A172 (cell line): ENCODE results near the gene TRUB1. TPM values are rescaled to one million over a fixed set of nuclear protein-coding genes. Genes with fewer than 3 reads are reported as not detected.
A peak's percentile ranks its signal among the peaks of the same experiment; 100 is the strongest.
"Not testable (repeated sequence)": the region's sequence is repeated elsewhere in the genome, so short reads cannot be mapped to it uniquely, and the experiment has no call there.

Source experiments
- DNase-seq: peaks from one replicate; pipeline ENCODE4 v3.0.0-alpha.2; 2015; ENCODE audit warnings: low spot score
- total RNA-seq: library from RNA; depleted of rRNA; stranded (reverse); fragments of >200 nt; shearing (Covaris generic); gene quantifications from 2 replicates; pipeline ENCODE4 v1.2.3, GENCODE V29; 2014; rRNA removed

The TRUB1 gene
- total RNA-seq: 57.0 and 63.4 TPM in 2 replicates

GRCh38 chr10:114937962-114938855 lies at the start of gene TRUB1:
TRUB1 (plus strand) TSS chr10:114938195; CDS start chr10:114938254, 59 bp downstream.
- peak; percentile 92 for DNase-seq

- peak; percentile 47 for DNase-seq
Observed at GRCh38 chr10:114893251-114893650, 44.7 kb upstream of the TRUB1 start.

DNA sequence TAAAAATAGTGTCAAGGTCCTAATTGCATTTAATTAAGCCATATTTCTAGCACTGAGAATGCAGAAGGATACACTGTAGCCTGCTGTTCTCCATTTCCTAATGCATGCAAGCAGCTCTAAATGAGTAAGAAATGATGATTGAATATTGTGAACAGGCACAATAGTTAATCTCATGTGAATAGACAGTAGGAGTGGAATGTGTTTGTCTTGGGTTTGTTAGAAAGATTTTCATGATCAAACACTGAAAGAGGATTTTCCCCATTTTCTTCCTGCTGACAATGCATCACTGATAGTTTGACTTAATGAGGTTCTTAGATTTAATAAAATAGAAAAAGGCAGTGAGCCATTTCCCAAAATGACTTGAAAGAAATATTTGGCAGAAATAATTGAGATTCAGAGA lies 43.1 kb upstream of the TRUB1 start:
- DNase-seq: no peak

DNA sequence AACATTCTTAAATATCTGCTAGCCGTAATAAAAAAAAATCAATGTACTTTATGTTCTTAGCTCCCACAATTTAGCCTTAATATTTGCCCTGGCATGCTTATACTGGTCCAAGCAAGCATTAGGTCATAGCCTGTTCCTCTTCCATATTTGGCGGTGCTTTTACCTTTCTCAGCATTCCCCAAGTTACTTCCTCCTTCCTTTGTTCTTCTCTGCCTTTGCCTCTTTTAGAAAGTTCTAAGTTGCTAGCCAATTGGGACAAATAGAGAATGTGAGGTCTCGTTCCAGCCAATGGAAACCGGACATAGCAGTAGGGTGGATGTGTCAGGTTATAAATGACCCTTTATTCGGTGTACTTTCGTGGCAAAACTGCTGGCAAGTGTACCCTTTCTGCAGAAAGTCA lies 41.0 kb upstream of the TRUB1 start:
- not testable (repeated sequence) for DNase-seq

DNA sequence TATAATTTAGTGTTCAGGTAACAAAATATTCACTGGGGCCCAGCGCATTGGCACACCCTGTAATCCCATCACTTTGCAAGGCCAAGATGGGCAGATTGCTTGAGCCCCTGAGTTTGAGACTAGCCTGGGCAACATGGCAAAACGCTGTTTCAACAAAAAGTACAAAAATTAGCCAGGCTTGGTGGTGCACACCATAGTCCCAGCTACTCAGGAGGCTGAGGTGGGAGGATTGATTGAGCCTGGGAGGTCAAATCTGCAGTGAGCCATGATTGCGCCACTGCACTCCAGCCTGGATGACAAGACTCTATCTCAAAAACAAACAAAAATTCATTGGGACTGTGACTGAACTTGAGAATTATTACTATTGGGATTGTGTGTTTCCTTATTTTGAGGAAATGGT lies 40.4 kb upstream of the TRUB1 start:
- DNase-seq: no peak

DNA sequence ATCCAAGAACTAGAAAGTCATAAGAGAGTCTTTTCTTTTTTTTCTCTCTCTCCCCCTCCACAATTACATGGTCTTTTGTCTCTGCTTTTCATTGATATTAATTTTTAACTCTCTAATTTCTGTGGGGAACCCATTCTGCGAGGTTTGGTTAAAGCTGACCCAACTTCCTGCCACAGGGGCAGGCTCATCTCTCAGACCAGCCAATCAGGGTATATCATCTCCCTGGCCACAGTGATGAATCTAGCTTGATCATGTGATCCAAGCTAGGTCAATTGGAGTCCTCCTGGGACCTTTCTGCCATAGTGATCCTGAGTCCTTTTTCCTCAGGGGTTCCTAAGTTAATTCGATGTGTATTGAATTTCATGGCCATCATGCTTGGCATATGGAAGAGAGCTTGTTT lies 38.0 kb upstream of the TRUB1 start:
- no peak for DNase-seq

GRCh38 chr10:114900658-114901057 lies 37.3 kb upstream of the TRUB1 start:
- no peak for DNase-seq

- peak; percentile 52 for DNase-seq
Observed at GRCh38 chr10:114902151-114902550, 35.8 kb upstream of the TRUB1 start.

GRCh38 chr10:114905450-114905849 lies 32.5 kb upstream of the TRUB1 start:
- peak; percentile 63 for DNase-seq

DNA sequence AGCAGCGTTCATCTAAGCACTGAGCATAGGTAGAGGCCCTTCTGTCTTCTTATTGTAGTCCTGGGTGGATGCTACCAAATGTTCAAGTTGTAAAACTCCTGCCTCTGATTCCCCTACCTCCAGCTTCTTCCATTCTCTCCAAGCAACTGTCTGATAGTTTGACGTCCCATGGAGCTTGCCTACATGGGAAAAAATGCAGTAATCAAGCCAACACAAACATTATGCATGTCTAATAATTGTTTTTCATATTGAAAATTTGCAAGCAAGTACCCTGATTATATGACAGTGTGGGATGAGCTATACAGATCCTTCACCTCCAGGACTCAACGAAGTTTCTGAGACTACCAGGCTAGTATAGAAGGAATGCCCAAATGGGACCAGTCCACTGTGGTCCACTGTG lies 31.0 kb upstream of the TRUB1 start:
- no peak for DNase-seq

DNA sequence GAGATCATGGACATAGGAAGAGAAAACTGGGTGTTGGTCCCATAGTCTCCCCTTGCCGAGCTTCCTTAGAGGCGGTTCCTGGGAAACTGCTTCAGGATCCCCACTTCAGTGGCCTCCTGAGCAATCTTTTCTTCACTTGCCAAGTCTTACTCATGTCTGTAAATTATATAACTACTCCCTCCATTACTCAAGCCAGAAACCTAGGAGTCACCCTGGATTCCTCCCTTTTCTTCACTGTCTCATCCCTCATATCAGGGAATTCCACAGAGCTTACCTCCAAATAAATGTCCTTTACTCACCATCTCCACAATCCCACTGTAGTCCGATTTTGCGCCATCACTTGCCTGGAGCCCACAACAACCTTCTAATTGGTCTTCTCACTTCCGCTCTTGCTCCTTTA lies 29.1 kb upstream of the TRUB1 start:
- peak; percentile 69 for DNase-seq

GRCh38 chr10:114911052-114911711 lies 26.8 kb upstream of the TRUB1 start:
- no peak for DNase-seq

GRCh38 chr10:114911801-114912469 lies 26.1 kb upstream of the TRUB1 start:
- DNase-seq: no peak

GRCh38 chr10:114912470-114912859 lies 25.5 kb upstream of the TRUB1 start:
- no peak for DNase-seq

DNA sequence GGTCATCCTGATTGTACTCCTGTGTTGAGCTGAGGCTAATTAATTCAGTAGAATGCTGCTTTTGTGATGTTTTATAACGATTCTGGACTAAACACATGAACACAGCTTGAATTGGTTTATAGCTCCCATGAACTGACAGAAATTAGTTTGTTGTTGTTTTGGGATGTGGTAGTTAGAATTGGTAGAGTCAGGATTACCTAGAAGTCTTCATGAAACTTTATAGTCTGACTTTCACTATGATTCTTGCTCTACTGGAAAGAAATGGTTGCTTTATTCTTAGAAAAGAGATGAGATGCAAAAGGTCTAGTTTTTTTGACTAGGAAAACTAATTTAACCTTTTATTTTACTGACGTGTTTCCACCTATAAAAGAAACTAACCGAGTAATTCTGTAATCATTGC lies 23.4 kb upstream of the TRUB1 start:
- no peak for DNase-seq

GRCh38 chr10:114915294-114915693 lies 22.7 kb upstream of the TRUB1 start:
- DNase-seq: no peak

DNA sequence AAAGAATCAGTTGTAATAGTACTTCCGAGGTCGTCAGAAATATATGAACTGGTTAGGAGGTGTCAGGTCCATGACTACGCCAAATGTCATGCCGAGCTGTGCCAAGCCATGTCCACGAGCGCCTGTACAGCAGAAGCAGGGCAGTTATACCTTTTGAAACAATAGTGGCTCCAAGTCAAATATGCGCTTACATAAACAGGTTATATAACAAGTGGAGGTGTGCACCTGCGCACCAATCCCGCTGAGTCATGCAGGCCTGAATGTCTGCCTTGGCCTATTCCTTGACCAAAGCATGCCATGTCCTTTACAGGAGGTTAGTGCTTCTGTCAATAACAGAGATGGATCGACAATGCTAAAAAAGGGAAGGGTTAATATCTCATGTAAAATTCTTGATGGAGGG lies 21.3 kb upstream of the TRUB1 start:
- DNase-seq: no peak

GRCh38 chr10:114917459-114917858 lies 20.5 kb upstream of the TRUB1 start:
- DNase-seq: no peak

GRCh38 chr10:114917927-114918672 lies 19.9 kb upstream of the TRUB1 start:
- peak; percentile 74 for DNase-seq

DNA sequence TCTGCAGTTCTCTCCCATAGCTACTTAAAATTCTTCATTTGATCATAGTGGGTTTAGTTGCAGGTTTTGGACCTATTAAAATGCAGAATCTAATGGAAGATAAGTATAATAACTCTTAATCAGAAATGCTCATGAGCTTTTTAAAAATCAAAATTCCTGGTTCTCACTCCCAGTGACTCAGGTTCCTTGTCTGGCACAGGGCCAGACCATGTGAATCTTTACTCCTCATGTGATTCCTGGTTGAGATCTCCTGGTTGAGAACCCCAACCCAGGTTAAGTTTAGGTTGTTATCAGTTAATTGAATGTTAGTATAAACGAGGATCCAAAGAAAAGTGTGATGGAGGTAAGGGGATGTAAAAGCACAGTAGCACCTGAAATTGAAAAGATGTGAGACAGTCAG lies 17.5 kb upstream of the TRUB1 start:
- DNase-seq: no peak

GRCh38 chr10:114922003-114922402 lies 16.0 kb upstream of the TRUB1 start:
- DNase-seq: no peak

GRCh38 chr10:114923551-114923950 lies 14.4 kb upstream of the TRUB1 start:
- no peak for DNase-seq
